SK-N-MC (cell line): ENCODE measurements around the gene ETV3.
A peak's percentile ranks its signal among the peaks of the same experiment; 100 is the strongest.

Experiments used
- DNase-seq: peaks from one replicate; pipeline ENCODE4 v3.0.0-alpha.2; 2011; ENCODE audit warnings: low read depth, low spot score
- H3K27ac ChIP-seq: fragments of 200-600 bp; sonication (generic); 2 replicates; pipeline ENCODE4 v1.5.1; 2016; ENCODE audit warnings: mixed run types
- H3K36me3 ChIP-seq: fragments of 200-600 bp; sonication (generic); 2 replicates; pipeline ENCODE4 v1.6.1; 2017; ENCODE audit warnings: antibody characterized with exemption, low read length, mixed read lengths; ENCODE audit not compliant: insufficient read depth
- H3K4me3 ChIP-seq: fragments of 200-600 bp; sonication (generic); 2 replicates; pipeline ENCODE4 v1.5.1; 2016
- H3K9ac ChIP-seq: fragments of 200-600 bp; sonication (generic); 2 replicates; pipeline ENCODE4 v1.8.0; 2017; ENCODE audit warnings: mixed run types, mixed read lengths; ENCODE audit not compliant: insufficient read length
- H3K9me3 ChIP-seq: fragments of 200-600 bp; sonication (generic); 2 replicates; pipeline ENCODE4 v1.6.1; 2017; ENCODE audit warnings: low read depth, mild to moderate bottlenecking, antibody characterized with exemption, low read length, moderate library complexity, mixed read lengths
- EZH2 ChIP-seq: fragments of 200-600 bp; sonication (generic); IDR thresholded peaks from one replicate; pipeline ENCODE4 v1.6.1; 2017; ENCODE audit warnings: antibody characterized with exemption
- FOXP2 ChIP-seq: optimal IDR thresholded peaks from 2 replicates; pipeline ENCODE3; 2011; ENCODE audit warnings: mild to moderate bottlenecking, moderate library complexity; ENCODE audit not compliant: insufficient read depth; ENCODE audit errors: extremely low read length, control extremely low read depth
- POLR2AphosphoS5 ChIP-seq: IDR thresholded peaks from 2 replicates; pipeline ENCODE4 v1.6.1; 2012; ENCODE audit warnings: mild to moderate bottlenecking, low read depth, low read length, borderline replicate concordance

ETV3 gene

DNA sequence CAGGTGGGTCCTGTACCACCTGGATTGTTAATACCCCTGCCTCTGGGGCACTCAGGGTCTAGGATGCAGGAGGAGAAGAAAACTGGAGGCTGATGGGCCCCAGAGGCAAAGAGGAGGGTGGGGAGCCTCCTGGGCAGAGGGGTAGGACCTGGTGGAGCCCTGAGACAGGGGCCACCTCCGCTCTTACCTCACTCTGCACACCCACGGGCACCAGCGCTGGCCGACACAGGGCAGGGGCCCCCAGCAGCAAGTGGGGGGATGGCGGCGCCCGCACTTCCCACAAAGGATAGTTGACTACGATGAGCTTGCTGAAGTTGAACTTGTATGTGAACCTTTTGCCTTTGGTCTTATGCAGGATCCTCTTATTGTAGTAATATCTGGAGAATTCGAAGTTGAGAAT lies 39.7 kb downstream of the ETV3 start:
- no peaks in the 10 kb centered on the region for H3K9me3 ChIP-seq
- H3K4me3 ChIP-seq: no peak overlapping the region
- no peak for DNase-seq
- TF ChIP-seq POLR2AphosphoS5 (no peak), FOXP2 (no peak), EZH2 (no peak)
- H3K36me3 ChIP-seq: no peaks in the 10 kb centered on the region
- H3K27ac ChIP-seq: no peak overlapping the region
- H3K9ac ChIP-seq: no peak overlapping the region

DNA sequence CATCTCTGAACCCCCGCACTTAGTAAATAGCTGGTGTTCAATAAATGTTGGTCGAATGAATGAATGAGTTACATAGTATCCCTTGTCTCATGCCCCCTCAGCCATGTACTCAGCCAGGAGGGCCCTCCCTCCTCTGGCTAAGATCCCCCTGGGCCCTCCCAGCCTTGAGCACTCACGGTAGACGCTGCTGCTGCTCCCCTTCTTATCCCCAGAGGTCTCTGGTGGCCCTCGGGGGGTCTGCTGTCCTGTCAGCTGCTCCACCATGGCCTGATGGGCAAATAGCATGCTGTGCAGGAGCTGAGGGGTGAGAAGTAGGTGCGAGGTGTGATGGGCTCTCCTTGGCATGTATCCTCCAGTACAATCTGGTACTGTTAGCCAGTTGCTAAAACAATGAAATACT lies 40.5 kb downstream of the ETV3 start:
- H3K27ac ChIP-seq: no peak overlapping the region
- no peaks in the 10 kb centered on the region for H3K9me3 ChIP-seq
- DNase-seq: no peak
- H3K36me3 ChIP-seq: no peaks in the 10 kb centered on the region
- TF ChIP-seq POLR2AphosphoS5: no peak
- TF ChIP-seq EZH2: no peak
- TF ChIP-seq FOXP2: no peak
- no peak overlapping the region for H3K4me3 ChIP-seq
- H3K9ac ChIP-seq: no peak overlapping the region

DNA sequence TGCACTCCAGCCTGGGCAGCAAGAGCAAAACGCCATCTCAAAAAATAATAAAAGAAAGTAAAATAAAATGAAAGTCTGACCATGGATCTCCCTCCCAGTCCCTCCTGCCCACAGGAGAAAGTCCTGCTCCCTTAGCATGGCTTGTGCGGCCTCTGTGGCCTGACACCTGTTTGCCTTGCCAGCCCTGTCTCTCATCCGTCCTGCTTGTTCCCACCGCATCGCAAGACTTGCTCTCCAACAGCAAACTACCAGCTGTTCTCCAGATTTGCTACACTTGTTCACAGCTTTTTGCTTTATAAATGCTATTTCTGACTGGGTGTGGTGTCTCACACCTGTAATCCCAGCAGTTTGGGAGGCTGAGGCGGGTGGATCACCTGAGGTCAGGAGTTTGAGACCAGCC lies 41.3 kb downstream of the ETV3 start:
- no peaks in the 10 kb centered on the region for H3K36me3 ChIP-seq
- H3K9ac ChIP-seq: no peak overlapping the region
- H3K4me3 ChIP-seq: no peak overlapping the region
- no peak for DNase-seq
- TF ChIP-seq POLR2AphosphoS5: no peak
- TF ChIP-seq EZH2: no peak
- no peak for TF ChIP-seq FOXP2
- no peak overlapping the region for H3K27ac ChIP-seq
- no peaks in the 10 kb centered on the region for H3K9me3 ChIP-seq

DNA sequence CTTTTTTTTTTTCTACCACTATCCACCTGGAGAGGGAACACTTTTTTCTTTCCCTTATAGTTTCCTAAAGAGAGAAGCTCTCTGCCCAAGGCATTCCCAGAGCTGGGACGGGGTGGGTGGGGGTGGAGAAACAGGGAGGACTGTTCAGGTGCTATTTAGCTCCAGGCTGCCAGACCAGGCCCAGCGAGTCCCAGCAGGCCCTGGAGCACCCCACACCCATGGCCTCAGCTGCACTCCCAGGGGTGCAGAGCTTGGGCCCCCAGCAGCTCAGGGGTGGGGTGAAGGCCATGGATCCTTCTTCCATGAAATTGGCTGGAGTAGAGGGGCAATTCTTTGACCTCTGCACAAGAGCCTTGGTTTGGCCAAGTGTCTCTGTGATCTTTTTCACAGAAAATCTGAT lies 42.6 kb downstream of the ETV3 start:
- TF ChIP-seq FOXP2: no peak
- no peak for TF ChIP-seq POLR2AphosphoS5
- no peak for TF ChIP-seq EZH2

DNA sequence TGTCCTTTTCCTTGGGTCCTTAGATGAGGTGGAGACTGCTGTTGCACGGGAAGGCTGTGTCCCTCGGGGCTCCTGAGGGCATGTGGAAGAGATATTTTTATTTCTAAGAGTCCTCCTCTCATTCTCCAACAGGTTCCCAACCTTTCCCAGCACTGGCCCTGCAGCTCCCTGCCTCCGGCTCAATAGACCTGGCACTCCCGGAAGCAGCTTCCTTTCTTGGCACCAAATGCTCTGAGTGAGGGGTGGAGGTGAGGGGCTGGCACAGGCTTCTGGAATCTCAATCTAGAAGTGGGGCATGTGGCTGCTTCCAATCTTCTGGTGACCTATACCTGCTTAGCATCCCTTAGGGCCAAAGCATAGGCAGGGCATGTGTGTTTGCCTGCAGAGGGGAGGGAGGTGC lies 43.1 kb downstream of the ETV3 start:
- TF ChIP-seq POLR2AphosphoS5 (no peak), FOXP2 (no peak), EZH2 (no peak)
- DNase-seq: no peak
- H3K36me3 ChIP-seq: no peaks in the 10 kb centered on the region
- H3K4me3 ChIP-seq: no peak overlapping the region
- no peak overlapping the region for H3K27ac ChIP-seq
- no peak overlapping the region for H3K9ac ChIP-seq
- no peaks in the 10 kb centered on the region for H3K9me3 ChIP-seq

More for the DNA sequence above, 42.6 kb downstream of the ETV3 start:
- Histone ChIP-seq H3K9me3 (no peaks in the 10 kb centered on the region), H3K27ac (no peak overlapping the region), H3K36me3 (no peaks in the 10 kb centered on the region), H3K9ac (no peak overlapping the region), H3K4me3 (no peak overlapping the region)
- no peak for DNase-seq

DNA sequence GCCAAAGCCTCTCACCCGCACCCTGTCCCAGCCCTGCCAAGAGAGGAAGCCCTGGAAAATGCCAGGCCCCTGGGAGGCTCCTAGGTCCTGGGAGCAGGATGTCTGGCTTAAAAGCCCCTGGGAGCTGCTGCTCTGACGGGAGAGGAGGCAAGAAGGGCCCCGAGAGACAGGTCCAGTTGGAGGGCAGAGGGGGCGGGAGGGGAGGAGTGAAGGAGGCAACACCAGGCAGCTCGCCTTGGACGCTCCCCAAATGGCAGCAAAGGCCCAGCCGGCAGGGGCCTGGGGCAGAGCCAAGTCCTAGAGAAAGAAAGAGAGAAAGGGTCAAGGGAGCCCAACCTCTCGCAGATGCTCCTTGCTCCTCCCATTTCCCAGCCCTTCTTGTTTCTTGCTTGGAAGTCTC lies 45.4 kb downstream of the ETV3 start:
- no peaks in the 10 kb centered on the region for H3K36me3 ChIP-seq
- H3K27ac ChIP-seq: no peak overlapping the region
- H3K9ac ChIP-seq: no peak overlapping the region
- TF ChIP-seq EZH2 (no peak), POLR2AphosphoS5 (no peak), FOXP2 (no peak)
- H3K9me3 ChIP-seq: no peaks in the 10 kb centered on the region
- DNase-seq: no peak
- H3K4me3 ChIP-seq: no peak overlapping the region

DNA sequence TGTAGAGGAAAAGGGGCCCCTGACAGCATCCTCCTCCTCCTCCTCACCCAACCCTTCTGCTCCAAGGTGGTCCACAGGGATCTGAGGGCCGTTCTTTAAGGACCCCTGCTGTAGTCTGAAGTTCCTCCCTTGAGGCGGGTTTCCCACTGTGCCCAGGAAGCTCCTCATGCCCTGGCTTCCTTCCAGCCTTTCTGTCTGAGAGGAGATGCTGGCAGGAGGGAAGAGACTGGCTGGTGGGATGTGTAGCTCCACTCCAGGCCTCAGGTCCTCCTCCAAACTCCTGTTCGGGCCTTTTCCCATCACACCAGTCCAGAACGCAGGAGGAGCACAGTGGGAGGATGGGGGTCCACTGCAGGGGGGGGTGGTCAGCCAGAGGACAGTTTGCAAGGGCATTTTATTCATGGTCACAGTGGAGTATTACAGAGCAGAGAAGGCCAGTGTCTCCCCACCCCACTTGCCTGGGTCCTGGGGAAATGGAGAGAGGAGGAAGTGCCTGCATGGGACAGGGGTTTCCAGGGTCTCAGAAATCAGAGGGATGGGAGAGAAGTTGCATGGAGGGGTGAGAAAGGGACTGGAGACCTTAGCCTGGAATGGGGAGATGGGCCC lies 46.4 kb downstream of the ETV3 start:
- TF ChIP-seq FOXP2: no peak
- TF ChIP-seq POLR2AphosphoS5: no peak
- TF ChIP-seq EZH2: no peak
- no peak overlapping the region for H3K9ac ChIP-seq
- H3K9me3 ChIP-seq: no peaks in the 10 kb centered on the region
- no peak overlapping the region for H3K4me3 ChIP-seq
- H3K36me3 ChIP-seq: no peaks in the 10 kb centered on the region
- DNase-seq: no peak
- H3K27ac ChIP-seq: no peak overlapping the region

DNA sequence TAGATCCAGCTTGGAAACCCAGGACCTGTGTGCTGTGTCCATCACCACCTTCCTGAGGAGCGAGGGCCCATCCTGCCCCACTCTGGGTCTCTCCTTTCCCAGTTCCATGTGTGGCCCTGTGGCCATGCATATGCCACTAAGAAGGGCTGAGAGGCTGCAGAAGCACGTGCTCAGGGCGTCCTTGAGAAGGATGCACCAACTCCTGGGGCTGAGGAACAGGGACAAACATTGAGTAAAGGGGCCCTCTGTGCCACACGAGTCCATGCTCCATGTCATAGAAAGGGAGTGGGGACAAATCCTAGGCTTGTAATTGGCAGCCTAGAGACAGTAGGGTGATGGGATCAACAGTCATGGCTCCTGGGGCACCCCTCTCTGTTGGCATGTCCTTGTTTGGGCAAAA lies 47.0 kb downstream of the ETV3 start:
- Histone ChIP-seq H3K27ac (peak overlapping the region; percentile 72; the same call in 1 of the 2 replicates), H3K9ac (no peak overlapping the region), H3K4me3 (no peak overlapping the region), H3K9me3 (no peaks in the 10 kb centered on the region), H3K36me3 (no peaks in the 10 kb centered on the region)
- DNase-seq: no peak
- TF ChIP-seq POLR2AphosphoS5 (no peak), FOXP2 (no peak), EZH2 (no peak)

DNA sequence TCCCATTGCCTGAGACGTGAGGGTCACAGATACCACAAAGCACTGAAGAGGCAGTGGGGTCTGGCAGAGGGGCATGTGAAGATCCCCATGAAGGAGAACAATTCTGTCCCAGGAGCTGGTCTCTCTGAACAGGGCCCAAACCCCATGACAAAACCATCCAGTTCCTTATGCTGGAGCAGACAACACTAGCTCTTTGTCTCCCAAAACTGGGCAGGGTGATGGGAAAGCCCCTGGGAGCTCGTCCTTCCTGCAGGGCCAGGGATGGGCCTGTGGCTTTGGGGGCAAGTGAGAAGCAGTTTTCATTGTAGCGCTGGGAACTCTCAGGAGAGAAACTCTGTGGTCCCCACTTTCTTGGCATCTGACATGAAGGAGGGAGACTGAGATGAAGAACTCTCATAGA lies 47.4 kb downstream of the ETV3 start:
- Histone ChIP-seq H3K27ac (peak overlapping the region; percentile 72), H3K9me3 (no peaks in the 10 kb centered on the region), H3K36me3 (no peaks in the 10 kb centered on the region), H3K4me3 (peak overlapping the region; percentile 66), H3K9ac (no peak overlapping the region)
- DNase-seq: no peak
- TF ChIP-seq FOXP2 (no peak), POLR2AphosphoS5 (no peak), EZH2 (no peak)
